Measurements from ENCODE around the gene BMP8B.
A peak's percentile ranks its signal among the peaks of the same experiment; 100 is the strongest.
"Not testable (repeated sequence)": the region's sequence is repeated elsewhere in the genome, so short reads cannot be mapped to it uniquely, and the experiment has no call there.

Gene BMP8B

DNA sequence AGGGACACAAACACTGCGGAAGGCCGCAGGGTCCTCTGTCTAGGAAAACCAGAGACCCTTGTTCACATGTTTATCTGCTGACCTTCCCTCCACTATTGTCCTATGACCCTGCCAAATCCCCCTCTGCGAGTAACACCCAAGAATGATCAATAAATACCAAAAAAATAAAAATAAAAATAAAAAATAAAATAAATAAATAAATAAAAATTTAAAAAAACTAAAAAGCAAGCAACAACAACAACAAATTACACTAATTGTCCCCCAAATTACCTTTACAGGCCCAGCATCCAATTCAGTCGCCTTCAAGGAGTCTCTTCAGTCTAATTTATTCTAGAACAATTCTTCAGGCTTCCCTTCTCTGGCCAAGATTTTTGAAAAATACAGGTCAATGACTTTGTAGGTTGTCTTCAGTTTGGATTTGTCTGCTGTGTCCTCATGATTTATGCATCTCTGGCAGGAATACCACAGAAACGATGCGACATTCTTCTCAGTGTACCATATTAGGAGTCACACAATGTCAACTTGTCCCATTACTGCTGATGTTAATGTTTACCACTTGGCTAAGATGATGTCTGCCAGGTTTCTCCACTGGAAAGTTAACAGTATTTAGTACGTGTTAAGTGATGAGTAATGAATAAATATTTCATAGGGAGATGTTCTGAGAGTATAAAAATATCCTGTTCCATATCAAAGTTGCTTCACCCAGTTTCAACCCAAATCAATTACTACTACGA lies 20.3 kb upstream of the BMP8B start:
- DNase-seq, result no peak

GRCh38 chr1:39805385-39805784 lies 16.7 kb upstream of the BMP8B start:
- no peak for DNase-seq

- DNase-seq, result no peak
Measured at GRCh38 chr1:39802496-39803260, 14.0 kb upstream of the BMP8B start.

- no peak for DNase-seq
Measured at GRCh38 chr1:39800471-39800835, 11.8 kb upstream of the BMP8B start.

DNA sequence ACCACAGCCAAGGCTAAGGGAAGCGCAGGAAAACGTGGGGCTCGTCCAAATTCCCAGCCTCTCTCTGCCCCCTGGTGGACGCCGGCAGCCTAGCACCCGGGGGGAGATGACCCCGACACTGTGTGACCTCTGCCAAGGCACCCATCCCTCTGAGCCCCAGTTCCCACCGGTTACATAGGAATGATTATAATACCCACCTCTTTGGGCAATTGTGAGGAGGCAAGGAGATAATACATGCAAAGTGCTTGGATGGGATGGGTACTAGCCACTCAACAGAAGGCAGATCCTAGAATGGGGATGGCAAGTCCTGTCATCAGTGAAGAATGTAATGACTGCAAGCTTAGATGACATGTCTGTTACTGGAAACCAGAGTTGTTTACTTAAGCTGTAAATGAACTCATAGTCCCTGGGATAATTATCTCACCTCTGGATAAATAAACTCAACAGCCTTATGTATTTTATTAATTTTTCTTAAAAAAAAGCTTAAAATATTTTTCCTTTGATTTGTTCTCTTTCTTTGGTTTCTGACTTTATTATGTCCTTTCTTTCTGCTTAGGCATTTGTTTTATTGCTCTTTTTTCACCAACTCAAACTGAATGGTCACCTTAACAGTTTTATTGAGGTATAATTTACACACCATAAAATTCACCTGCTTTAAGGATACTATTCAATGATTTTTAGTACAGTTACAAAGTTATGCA lies 11.3 kb upstream of the BMP8B start:
- peak; percentile 71 for DNase-seq

DNA sequence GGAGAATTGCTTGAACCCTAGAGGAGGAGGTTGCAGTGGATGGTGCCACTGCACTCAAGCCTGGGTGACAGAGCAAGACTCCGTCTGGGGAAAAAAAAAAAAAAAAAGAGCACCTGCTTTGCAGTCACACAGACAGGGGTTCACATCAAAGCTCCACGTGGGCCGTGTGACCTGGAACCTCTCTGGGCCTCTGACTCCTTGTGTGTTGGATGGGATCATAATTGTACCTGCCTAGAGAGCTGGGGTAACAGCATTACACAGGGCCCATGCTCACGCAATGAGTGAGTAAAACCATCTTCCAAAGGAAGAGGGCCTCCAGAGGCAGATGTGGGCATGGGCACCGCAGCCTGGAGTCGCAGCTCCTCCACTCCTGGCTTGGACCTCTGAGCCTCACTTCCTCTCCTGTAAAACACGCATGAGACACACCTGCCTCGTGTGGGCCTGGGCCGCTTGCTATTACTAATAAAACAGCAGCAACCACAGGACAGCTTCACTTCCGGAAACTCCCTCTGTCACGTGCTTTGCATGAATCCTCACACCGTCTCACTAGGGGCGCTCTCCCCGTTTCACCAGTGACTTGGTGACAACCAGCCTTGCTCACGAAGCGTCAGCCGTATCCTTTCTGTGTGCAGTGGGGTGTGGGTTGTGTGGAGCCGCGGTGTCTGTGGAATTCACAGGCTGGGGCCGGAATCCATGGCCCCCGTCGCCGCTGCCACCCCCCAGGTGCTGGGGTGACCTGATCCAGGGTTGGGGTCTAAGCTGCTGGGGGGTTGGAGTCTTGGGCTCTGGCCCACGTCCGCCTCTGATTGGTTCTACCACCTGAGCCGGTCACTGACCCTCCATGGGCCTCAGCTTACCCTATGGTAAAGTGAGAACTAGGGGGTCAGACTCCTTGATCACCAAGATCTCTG lies 10.4 kb upstream of the BMP8B start:
- peak; percentile 91 for DNase-seq

DNA sequence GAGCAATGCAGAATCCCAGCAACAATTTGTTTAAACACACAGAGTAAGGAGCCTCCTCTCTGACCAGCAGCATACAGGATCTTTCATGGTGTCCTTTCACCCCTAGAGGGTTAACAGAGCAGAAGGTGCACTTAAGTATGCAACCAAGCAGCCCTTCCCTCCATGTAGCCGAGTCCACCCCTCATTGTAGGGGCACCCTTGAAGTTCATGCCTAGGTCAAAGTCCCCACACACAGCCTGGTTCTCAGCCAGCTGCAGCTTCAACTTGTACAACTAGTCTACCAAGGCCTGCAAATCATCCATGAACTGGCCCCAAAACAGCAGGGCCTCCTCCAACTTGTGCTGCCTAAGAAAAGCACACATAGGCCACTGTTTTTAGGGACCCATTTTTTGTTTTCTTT lies 7.0 kb upstream of the BMP8B start:
- peak; percentile 24 for DNase-seq

DNA sequence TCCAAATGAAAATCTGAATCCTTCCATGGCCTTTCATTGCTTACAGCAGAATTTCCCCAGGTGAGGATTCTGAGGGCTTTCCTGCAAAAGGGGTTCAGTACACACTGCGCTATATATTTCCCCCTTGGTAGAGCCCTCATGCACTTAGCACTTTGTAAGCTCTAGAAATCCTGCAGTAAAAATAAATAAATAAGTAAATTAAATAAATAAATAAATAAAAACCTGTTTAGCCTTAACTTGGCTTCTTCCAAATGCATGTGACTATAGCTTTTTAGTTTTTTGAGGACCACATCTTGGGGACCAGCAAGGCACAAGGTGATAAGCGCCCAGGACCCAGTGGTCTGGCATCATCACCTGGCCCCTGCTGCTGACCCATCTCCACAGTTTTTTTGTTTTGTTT lies 3.2 kb upstream of the BMP8B start:
- no peak for DNase-seq

- DNase-seq, result no peak
Measured at GRCh38 chr1:39789571-39790110, 976 bp upstream of the BMP8B start.

DNA sequence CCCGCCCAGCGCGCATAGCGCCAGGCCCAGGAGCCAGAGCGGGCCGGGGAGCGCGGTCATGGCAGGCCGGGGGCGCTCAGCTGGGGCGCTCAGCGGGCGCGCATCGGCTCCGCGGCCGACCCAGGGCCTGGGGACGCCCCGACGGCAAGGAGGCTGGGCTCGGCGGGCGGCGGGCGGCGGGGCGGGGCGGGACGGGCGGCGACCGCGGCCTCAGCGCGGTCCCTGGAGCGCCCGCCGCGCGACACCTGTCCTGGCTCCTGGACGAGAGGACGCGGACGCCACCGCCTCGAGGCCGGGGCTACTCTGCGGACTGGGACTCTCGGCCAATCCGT lies 273 bp downstream of the BMP8B start:
- DNase-seq, result no peak

- DNase-seq, result not testable (repeated sequence)
Measured at GRCh38 chr1:39787964-39788363, 701 bp downstream of the BMP8B start.

DNA sequence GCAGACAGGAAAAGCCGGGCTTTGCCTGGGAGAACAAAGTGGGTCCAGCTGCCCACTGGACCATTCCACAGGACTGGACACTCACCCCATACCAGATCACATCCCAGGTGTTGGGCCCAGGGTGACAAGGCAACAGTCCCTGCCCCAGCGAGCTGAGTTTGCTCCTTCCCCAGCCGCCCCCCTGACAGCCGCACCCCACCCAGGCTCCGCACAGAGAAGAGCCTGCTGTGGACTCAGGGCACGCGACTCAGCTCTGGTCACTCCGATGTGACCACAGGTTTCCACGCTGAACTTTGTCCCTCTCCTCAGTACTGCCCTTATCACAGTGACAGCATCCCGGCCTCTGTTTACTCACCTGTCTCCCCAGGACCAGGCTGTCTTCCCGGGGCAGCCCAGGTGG lies 1.2 kb downstream of the BMP8B start:
- DNase-seq, result no peak

DNA sequence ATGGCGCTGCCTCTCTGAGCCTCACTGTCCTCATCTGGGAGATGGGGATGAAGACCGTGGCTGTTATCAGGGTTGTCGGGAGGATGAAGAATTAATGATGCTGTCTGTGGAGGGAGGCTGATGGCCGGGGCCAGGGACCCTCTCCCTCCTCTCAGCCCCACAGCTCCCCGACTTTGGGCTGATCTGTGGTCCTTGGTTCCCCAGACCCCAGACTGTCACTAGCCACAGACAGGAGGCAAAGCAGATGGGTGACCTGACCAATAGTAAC lies 1.6 kb downstream of the BMP8B start:
- DNase-seq, result not testable (repeated sequence)

- DNase-seq, result not testable (repeated sequence)
Measured at GRCh38 chr1:39786303-39787107, 2.2 kb downstream of the BMP8B start.

DNA sequence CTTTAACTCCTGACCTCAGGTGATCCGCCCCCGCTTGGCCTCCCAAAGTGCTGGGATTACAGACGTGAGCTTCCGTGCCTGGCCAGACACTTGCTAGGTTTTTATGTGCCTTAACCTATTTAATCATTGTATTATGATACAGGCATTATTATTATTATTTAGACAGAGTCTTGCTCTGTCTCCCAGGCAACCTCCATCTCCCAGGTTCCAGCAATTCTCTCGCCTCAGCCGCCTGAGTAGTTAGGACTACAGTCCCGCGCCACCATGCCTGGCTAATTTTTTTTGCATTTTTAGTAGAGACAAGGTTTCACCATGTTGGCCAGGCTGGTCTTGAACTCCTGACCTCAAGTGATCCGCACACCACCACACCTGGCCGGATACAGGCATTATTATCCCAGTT lies 6.0 kb downstream of the BMP8B start:
- DNase-seq, result not testable (repeated sequence)

DNA sequence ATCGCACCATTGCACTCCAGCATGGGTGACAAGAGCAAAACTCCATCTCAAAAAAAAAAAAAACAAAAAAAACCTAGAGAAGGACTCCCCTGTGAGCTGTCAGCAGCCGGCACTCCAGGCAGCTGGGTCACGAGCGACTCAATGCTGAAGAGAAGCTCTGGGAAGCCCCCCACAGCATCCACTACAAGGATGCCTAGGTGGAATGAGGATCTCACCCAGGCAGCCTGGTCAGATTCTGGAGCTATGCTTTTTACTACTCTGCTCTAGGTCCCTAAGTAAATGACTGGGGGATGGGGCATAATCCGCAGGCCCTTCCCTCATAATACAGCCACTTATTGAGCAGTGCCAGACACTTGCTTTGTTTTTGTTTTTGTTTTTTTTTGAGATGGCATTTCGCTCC lies 6.6 kb downstream of the BMP8B start:
- no peak for DNase-seq

DNA sequence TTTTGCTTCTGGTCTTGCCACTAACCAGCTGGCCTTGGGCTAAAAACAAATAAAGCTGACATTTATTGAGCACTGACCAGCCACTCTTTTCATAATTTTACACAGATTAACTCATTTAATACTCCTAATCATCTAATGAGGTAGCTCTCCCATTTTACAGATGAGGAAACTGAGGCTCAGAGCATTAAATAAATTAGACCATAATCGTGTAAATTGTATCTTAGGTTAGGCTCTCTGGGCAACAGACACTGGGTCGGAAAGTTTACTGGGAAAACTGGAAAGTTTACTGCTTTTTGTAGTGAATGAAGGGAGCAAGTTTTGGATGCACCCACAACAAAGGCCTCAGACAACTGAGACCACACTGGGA lies 7.3 kb downstream of the BMP8B start:
- DNase-seq, result no peak

GRCh38 chr1:39779821-39780220 lies 8.8 kb downstream of the BMP8B start:
- no peak for DNase-seq

- no peak for DNase-seq
Measured at GRCh38 chr1:39779137-39779536, 9.5 kb downstream of the BMP8B start.

- DNase-seq, result not testable (repeated sequence)
Measured at GRCh38 chr1:39778463-39779099, 10.1 kb downstream of the BMP8B start.

- not testable (repeated sequence) for DNase-seq
Measured at GRCh38 chr1:39777896-39778295, 10.8 kb downstream of the BMP8B start.

DNA sequence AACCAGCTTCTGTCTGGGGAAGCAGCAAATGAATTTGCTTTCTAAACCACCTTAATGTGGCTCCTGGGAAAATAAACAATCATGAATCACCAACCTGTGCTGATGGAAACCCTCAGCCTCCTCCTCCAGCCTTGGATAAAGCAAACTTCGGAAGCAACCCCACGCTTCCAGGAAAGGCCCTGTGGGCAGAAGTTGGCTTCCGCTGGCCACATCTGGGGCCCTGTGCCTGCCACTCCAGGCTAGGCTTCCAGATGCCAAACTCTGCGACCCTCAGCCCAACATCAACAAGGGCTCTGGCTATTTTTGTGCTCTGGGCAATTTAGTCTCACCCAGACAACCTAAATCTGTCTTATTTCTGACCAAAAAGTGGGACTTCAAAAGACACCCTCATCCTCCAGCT lies 11.4 kb downstream of the BMP8B start:
- no peak for DNase-seq

All from activated CD4-positive, alpha-beta T cell treated with anti-CD3 and anti-CD28 coated beads, Interleukin-2, amount 50 U/mL, for 16 hours (primary cell).